Measurements from ENCODE around the gene HLA-DRA.

HLA-DRA gene

DNA sequence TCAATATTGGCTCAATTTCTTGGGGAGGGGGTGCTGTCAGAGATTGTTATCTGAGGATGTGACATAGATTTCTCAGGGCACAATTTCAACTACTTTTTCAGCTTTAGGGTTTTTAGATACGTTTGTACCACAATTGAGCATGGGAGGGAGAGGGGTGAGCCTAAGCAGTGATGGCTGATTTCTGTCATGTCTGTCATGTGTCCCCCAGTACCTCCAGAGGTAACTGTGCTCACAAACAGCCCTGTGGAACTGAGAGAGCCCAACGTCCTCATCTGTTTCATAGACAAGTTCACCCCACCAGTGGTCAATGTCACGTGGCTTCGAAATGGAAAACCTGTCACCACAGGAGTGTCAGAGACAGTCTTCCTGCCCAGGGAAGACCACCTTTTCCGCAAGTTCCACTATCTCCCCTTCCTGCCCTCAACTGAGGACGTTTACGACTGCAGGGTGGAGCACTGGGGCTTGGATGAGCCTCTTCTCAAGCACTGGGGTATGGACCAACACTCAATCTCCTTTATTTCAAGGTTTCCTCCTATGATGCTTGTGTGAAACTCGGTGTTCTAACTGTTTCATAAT is 3.4 kb downstream of the HLA-DRA start:
- TF ChIP-seq POLR2A (IDR thresholded peaks at IDR 0.05; ENCODE audit: extremely low read depth, insufficient read length) (no peak), MYC (IDR thresholded peaks at IDR 0.05; ENCODE audit: low read depth, low read length) (no peak)
- TF ChIP-seq, protein P1, sequence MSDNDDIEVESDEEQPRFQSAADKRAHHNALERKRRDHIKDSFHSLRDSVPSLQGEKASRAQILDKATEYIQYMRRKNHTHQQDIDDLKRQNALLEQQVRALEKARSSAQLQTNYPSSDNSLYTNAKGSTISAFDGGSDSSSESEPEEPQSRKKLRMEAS (IDR thresholded peaks at IDR 0.05; ENCODE audit: low read depth, low read length): no peak
- TF ChIP-seq, protein P2, sequence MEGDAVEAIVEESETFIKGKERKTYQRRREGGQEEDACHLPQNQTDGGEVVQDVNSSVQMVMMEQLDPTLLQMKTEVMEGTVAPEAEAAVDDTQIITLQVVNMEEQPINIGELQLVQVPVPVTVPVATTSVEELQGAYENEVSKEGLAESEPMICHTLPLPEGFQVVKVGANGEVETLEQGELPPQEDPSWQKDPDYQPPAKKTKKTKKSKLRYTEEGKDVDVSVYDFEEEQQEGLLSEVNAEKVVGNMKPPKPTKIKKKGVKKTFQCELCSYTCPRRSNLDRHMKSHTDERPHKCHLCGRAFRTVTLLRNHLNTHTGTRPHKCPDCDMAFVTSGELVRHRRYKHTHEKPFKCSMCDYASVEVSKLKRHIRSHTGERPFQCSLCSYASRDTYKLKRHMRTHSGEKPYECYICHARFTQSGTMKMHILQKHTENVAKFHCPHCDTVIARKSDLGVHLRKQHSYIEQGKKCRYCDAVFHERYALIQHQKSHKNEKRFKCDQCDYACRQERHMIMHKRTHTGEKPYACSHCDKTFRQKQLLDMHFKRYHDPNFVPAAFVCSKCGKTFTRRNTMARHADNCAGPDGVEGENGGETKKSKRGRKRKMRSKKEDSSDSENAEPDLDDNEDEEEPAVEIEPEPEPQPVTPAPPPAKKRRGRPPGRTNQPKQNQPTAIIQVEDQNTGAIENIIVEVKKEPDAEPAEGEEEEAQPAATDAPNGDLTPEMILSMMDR (IDR thresholded peaks at IDR 0.05; ENCODE audit: low read depth, low read length): no peak
- DNase-seq (ENCODE audit: low read depth): no peak
- H3K4me3 ChIP-seq (ENCODE audit: low read depth, low read length): no peak overlapping the region

DNA sequence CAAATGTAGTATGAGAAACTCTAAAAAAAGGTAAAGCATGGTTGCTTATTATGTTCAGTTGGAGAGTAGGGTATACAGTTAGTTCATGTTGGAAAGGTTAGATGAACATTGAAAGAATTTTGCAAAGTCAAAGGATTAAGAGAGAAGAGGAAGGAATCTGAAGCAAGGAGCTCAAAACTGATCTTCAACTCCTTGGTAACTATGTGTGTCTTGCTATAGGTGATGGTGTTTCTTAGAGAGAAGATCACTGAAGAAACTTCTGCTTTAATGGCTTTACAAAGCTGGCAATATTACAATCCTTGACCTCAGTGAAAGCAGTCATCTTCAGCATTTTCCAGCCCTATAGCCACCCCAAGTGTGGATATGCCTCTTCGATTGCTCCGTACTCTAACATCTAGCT is 4.7 kb downstream of the HLA-DRA start:
- TF ChIP-seq MYC (IDR thresholded peaks at IDR 0.05; ENCODE audit: low read depth, low read length) (no peak), POLR2A (IDR thresholded peaks at IDR 0.05; ENCODE audit: extremely low read depth, insufficient read length) (no peak)
- TF ChIP-seq, protein P2 (IDR thresholded peaks at IDR 0.05; ENCODE audit: low read depth, low read length): no peak
- TF ChIP-seq, protein P1 (IDR thresholded peaks at IDR 0.05; ENCODE audit: low read depth, low read length): no peak
- no peak overlapping the region for H3K4me3 ChIP-seq (ENCODE audit: low read depth, low read length)
- DNase-seq (ENCODE audit: low read depth): no peak

DNA sequence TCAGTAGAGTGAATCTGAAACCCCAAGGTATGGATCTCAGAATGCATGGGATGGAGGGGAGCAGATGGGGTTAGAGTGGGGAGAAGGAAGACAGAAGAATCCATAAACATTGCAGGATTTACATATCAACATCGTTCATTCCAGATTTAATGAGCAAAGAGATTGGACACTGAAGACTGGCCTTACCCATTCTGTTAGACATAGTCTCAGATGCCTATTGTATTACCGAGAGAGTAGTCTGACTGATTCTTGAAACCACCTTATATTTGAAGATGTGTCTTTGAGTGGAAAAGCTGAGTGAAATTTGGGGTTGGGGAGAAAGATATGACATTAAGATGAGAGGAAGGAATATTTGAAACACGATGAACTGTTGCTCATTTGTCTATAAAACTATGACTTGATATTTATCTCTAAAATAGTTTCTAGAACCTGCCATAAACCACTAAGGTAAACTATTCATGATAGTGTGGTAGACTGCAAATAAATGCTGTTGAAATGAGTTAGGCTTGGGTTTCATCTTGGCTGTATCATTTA is 5.7 kb downstream of the HLA-DRA start:
- TF ChIP-seq, protein P1 (IDR thresholded peaks at IDR 0.05; ENCODE audit: low read depth, low read length): no peak
- no peak for TF ChIP-seq MYC (IDR thresholded peaks at IDR 0.05; ENCODE audit: low read depth, low read length)
- DNase-seq (ENCODE audit: low read depth): no peak
- H3K4me3 ChIP-seq (ENCODE audit: low read depth, low read length): no peak overlapping the region

DNA sequence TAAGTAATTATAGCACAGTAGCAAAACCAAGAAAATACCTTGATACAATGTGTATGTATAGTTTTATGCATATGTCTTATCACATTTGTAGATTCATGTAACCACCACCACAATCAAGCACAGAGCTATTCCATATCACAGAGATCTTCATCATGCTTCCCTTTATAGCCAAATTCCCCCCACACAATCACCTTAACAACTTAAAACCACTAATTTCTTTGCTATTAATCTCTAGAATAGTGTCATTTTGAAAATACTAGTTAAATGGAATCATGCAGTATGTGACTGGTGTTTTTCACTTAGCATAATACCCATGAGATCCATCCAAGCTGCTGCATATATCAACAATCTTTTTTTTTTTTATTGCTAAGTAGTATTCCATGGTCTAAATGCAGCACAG is 8.2 kb downstream of the HLA-DRA start:
- no peak for TF ChIP-seq MYC (IDR thresholded peaks at IDR 0.05; ENCODE audit: low read depth, low read length)
- TF ChIP-seq, protein P1 (IDR thresholded peaks at IDR 0.05; ENCODE audit: low read depth, low read length): no peak
- TF ChIP-seq POLR2A (IDR thresholded peaks at IDR 0.05; ENCODE audit: extremely low read depth, insufficient read length): no peak
- TF ChIP-seq, protein P2 (IDR thresholded peaks at IDR 0.05; ENCODE audit: low read depth, low read length): no peak
- H3K4me3 ChIP-seq (ENCODE audit: low read depth, low read length): no peak overlapping the region
- no peak for DNase-seq (ENCODE audit: low read depth)

DNA sequence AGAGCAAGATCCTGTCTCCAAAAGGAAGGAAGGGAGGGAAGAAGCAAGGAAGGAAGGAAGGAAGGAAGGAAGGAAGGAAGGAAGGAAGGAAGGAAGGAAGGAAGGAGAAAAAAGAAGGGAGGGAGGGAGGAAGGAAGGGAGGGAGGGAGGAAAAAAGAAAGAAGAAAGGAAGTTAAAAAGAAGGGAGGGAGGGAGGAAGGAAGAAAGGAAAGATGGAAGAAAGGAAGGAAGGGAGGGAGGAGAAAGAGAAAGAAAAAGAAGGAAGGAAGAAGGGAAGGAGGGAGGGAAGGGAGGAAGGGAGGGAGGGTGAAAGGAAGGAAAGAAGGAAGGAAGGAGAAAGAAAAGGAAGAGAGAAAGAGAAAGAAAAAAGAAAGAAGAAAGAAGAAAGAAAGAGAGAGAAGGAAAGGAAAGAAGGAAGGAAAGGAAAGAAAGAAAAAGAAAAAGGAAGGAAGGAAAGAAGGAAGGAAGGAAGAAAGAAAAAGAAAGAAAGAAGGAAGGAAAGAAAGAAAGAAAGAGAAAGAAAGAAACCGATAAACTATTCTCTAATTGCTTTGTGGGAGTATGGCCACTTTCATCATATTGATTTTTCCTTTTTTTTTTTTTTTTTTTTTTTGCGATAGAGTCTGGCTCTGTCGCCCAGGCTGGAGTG is 9.5 kb downstream of the HLA-DRA start:
- TF ChIP-seq, protein P2 (IDR thresholded peaks at IDR 0.05; ENCODE audit: low read depth, low read length): no peak
- no peak for TF ChIP-seq POLR2A (IDR thresholded peaks at IDR 0.05; ENCODE audit: extremely low read depth, insufficient read length)
- TF ChIP-seq, protein P1 (IDR thresholded peaks at IDR 0.05; ENCODE audit: low read depth, low read length): no peak
- TF ChIP-seq MYC (IDR thresholded peaks at IDR 0.05; ENCODE audit: low read depth, low read length): no peak
- no peak overlapping the region for H3K4me3 ChIP-seq (ENCODE audit: low read depth, low read length)
- DNase-seq (ENCODE audit: low read depth): no peak

DNA sequence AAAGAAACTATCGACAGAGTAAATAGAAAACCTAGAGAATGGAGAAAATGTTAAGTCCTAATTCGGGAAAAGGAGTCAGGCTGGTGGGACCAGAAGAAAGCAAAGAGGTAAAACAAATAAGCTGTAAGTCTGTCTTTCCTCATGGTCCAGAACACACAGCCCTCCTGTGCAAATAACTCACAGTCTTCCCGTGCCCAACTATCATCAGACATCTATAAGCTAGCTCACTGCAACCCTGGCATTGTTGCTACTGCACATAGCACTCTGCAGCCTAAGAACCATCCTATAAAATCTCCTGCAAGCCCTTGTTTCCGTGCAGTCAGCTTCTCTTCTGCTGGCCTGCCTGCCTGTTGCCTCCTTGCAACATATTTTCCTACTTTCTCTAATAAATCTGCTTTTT is 17.4 kb downstream of the HLA-DRA start:
- H3K4me3 ChIP-seq (ENCODE audit: low read depth, low read length): no peak overlapping the region
- TF ChIP-seq, protein P1 (IDR thresholded peaks at IDR 0.05; ENCODE audit: low read depth, low read length): no peak
- TF ChIP-seq POLR2A (IDR thresholded peaks at IDR 0.05; ENCODE audit: extremely low read depth, insufficient read length) (no peak), MYC (IDR thresholded peaks at IDR 0.05; ENCODE audit: low read depth, low read length) (no peak)
- TF ChIP-seq, protein P2 (IDR thresholded peaks at IDR 0.05; ENCODE audit: low read depth, low read length): no peak
- no peak for DNase-seq (ENCODE audit: low read depth)

All from NB4 (cell line).